ENCODE measurements around the gene CPT1C. TPM values are rescaled to one million over a fixed set of nuclear protein-coding genes. Genes with fewer than 3 reads are reported as not detected.
A peak's percentile ranks its signal among the peaks of the same experiment; 100 is the strongest.

Gene CPT1C
- 1.6 TPM for total RNA-seq

DNA sequence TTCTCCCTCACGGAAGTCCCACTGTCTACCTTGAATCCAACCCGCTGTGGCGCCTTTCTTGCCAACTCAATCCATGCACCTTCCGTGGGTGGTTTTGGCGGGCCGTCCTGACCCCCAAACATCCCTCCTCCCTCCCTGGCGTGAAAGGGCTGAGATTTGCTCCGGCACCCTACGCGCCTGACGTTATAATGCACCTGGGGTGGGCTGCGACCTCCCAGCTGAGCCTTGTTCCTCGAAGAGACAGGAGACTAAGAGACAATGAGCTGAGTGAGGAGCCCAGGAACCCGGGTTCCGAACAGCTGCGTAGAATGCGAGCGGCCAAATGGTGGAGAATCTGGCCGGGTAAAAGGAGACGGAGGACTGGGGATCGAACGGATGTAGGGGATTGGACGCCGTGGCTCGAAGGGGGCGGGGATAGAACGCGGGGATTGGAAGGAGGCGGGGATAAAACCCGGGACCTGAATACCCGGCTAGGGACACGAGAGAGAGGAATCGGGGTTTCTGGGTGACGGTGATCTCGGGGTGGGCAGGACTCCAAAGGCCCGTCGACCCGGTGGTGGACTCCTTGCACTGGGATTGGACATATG lies at the start of gene CPT1C:
CPT1C (plus strand) TSS at position 461 of the 587 bp plus-strand sequence. CDS start 1,137 bp downstream, outside the sequence.
- DNase-seq: no peak

DNA sequence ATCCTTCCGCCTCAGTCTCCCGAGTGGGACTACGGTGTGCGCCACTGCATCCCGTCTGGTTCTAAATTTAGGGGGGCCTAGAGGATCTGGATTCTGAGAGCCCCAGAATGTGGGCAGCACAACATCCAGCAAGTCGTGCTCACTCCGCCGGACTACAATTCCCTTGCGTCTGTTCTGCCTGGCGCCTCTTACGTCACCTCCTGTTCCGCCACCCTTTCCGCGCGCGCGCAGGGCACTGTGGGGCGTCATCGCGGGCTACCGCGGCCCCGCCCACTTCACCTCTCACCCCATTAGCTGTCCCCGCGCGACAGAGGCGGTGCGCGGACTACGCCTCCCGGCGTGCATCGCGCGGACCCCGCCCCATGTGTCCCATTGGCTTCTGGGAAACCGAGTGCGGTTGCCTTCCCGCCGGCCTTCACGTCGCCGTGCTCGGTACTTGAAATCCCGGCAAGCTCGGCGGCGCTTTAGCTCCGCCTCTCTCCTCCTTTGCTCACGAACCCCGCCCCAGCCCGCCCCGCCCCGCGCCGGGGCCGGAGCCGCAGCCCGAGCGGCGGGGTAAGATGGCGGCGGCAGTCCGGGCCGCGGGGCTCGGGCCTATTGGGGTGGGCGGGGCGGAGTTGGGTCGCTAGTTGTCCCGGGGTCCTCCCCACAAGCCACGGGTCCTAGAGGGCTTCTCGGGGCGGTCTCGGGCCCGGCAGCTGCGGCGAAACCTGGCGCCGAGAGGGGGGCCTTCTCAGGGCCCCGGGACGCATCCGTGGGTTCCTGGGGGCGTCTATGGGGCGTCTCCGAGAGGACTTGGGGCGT lies 49.0 kb upstream of the CPT1C start, which contains the start of gene SCAF1:
SCAF1 (plus strand) TSS at position 522 of the 804 bp plus-strand sequence. CDS start 2,818 bp downstream, outside the sequence.
- DNase-seq: peak; percentile 99

DNA sequence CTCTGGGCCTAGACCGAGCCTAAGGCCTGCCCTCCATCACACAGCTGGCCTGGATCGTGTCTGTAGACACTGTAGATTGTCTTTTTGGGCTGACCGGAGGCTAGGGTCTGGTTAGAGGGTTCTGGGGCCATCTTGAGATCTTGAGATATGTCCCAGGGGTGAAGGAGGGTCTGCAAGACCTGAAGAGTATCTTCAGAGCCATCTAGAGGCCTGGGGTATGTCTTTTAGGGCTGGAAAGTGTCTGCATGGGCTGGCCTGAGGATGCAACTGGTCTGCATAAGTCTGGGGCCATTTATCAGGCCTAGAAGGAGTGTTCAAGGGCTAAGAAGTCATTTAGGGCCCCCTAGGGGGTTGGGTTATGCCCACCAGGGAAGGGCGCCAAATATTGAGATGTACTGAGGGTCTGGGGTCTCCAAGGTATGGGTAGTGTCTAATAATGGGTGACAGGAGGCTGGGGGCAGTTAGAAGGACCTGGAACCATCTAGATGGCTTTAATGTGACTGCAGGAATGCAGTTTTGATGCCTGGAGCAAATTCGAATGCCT lies 48.4 kb upstream of the CPT1C start:
- DNase-seq: no peak

DNA sequence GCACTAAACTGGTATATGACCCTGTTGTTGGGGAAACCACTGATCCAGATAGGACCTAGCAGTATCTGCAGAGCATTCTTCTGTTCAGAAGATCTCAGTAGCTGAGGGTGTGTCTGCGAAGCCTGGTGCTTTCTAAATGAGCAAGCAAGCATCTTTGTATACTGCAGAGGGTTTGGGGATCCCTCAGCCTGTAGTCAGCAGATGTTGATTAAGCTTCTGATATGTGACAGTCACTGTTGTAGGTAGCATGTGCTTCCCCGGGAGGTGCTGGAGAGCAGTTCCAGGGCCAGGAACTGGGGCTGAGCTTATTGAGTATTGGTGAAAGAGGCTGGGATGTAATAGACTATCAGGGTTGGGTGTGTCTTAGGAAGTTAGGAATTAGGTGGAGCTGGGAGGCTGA lies 47.5 kb upstream of the CPT1C start:
- no peak for DNase-seq

DNA sequence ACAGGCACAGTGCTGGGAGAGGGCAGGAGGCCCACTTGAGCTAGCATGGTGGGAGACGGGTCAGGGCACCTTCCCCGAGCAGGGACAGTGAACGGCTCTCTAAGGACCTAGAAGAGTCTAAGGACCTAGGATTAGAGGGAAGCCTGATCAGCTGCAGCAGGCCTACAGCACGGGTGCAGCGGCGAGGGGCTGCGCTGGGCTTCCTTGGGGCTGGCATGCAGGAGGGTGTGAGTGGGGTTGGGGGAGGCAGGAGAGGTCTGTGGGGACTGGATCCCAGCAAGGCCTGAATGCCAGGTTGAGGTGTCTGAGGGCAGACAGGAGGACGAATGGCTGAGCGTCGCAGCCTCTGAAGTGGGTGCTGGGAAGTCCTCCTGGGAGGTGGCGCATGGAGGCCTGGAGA lies 45.3 kb upstream of the CPT1C start:
- DNase-seq: no peak

DNA sequence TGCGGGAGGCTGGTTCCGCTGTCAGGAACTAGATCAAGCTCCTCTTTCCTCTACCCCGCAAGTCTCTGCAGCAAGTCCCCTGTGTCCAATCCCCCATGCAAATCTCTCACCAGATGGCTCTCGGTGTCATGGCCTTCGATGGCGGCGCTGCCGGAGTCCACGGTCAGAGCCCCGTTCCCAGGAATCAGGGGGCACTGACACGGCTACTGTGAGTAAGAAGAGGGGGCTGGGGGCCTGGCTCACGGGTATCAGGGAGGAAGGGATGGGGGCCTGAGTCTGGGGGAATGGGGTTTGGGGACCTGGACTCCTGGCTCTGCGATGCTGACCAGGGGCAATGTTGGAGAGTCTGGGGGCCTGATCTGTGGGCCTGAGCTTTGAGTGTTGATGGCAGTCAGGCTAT lies 44.9 kb upstream of the CPT1C start:
- no peak for DNase-seq

DNA sequence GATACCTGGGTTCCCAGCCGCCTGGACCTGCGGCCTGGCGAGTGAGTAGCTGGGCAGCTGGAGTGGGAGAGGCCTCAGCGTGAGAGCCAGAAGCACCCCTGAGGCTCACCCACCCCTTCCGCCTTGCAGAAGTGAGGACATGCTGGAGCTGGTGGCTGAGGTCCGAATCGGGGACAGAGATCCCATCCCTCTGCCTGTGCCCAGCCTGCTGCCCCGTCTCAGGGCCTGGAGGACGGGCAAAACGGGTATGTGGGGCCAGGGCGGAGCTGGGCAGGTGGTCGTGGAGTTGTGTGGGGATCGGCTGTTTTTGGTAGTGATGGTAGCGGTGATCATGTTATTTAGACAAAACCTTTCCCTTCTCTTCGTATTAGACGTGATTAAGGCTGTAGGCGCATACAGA lies 44.3 kb upstream of the CPT1C start:
- no peak for DNase-seq

DNA sequence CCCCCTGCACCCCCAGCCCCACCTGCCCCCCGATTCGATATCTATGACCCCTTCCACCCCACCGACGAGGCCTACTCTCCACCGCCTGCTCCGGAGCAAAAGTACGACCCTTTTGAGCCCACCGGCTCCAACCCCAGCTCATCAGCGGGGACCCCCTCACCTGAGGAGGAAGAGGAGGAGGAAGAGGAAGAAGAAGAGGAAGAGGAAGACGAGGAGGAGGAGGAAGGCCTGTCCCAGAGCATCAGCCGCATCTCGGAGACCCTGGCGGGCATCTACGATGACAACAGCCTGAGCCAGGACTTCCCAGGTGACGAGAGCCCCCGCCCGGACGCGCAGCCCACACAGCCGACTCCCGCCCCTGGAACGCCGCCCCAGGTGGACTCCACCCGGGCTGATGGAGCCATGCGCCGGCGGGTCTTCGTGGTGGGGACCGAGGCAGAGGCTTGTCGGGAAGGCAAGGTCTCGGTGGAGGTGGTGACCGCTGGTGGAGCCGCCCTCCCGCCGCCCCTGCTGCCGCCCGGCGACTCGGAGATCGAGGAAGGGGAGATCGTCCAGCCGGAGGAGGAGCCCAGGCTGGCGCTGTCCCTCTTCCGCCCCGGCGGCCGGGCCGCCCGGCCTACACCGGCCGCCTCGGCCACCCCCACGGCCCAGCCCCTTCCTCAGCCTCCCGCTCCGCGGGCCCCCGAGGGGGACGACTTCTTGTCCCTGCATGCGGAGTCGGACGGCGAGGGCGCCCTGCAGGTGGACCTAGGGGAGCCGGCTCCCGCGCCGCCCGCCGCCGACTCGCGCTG lies 39.7 kb upstream of the CPT1C start:
- DNase-seq: no peak

DNA sequence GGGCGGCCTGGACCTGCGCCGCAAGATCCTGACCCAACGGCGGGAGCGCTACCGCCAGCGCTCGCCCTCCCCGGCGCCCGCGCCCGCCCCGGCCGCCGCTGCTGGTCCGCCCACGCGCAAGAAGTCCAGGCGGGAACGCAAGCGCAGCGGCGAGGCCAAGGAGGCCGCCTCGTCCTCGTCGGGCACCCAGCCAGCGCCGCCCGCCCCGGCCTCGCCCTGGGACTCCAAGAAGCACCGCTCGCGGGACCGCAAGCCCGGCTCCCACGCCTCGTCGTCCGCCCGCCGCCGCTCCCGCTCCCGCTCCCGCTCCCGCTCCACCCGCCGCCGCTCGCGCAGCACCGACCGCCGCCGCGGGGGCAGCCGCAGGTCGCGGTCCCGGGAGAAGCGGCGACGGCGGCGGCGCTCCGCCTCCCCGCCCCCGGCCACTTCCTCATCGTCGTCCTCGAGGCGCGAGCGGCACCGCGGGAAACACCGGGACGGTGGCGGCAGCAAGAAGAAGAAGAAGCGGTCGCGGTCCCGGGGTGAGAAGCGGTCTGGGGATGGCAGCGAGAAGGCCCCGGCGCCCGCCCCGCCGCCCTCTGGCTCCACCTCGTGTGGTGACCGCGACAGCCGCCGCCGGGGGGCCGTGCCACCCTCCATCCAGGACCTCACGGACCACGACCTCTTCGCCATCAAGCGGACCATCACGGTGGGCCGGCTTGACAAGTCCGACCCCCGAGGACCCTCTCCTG lies 38.9 kb upstream of the CPT1C start:
- no peak for DNase-seq

DNA sequence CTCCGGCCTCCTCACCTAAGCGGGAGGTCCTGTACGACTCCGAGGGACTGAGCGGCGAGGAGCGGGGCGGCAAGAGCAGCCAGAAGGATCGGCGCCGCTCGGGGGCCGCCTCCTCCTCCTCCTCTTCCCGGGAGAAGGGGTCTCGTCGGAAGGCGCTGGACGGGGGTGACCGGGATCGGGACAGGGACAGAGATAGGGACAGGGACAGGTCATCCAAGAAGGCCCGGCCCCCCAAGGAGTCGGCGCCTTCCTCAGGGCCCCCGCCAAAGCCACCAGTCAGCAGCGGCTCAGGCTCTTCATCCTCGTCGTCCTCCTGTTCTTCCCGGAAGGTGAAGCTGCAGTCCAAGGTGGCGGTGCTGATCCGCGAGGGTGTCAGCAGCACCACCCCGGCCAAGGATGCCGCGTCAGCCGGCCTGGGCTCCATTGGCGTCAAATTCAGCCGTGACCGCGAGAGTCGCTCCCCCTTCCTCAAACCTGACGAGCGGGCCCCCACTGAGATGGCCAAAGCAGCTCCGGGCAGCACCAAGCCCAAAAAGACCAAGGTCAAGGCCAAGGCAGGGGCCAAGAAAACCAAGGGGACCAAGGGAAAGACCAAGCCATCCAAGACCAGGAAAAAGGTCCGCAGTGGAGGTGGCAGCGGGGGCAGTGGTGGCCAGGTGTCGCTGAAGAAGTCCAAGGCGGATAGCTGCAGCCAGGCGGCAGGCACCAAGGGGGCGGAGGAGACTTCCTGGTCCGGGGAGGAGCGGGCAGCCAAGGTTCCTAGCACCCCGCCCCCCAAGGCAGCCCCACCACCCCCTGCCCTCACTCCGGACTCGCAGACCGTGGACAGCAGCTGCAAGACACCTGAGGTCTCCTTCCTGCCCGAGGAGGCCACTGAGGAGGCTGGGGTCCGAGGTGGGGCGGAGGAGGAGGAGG lies 38.1 kb upstream of the CPT1C start:
- DNase-seq: no peak

DNA sequence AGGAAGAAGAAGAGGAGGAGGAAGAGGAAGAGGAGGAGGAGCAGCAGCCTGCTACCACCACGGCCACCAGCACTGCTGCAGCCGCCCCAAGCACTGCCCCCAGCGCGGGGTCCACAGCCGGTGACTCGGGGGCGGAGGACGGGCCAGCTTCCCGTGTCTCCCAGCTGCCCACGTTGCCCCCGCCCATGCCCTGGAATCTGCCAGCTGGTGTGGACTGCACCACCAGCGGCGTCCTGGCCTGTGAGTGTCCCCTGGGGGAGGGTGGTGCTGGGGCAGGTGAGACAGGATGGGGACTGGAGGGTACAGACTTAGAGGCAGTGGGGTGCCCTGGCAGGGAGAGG lies 37.5 kb upstream of the CPT1C start:
- DNase-seq: no peak

DNA sequence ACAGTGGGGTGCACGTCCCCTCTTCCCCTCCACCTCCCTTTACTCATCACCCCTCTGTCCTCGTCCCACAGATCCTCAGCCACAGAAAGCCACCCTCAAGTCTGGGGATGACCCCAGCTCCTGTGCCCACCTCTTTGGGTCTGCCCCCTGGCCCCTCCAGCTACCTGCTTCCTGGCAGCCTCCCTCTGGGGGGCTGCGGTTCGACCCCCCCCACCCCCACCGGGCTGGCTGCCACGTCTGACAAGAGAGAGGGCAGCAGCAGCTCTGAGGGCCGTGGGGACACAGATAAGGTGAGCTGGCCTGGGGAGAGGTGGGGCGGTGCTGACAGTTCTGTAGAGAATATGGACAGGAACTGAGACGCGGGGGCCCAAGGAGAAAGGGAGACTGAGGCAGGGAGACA lies 36.3 kb upstream of the CPT1C start:
- no peak for DNase-seq

DNA sequence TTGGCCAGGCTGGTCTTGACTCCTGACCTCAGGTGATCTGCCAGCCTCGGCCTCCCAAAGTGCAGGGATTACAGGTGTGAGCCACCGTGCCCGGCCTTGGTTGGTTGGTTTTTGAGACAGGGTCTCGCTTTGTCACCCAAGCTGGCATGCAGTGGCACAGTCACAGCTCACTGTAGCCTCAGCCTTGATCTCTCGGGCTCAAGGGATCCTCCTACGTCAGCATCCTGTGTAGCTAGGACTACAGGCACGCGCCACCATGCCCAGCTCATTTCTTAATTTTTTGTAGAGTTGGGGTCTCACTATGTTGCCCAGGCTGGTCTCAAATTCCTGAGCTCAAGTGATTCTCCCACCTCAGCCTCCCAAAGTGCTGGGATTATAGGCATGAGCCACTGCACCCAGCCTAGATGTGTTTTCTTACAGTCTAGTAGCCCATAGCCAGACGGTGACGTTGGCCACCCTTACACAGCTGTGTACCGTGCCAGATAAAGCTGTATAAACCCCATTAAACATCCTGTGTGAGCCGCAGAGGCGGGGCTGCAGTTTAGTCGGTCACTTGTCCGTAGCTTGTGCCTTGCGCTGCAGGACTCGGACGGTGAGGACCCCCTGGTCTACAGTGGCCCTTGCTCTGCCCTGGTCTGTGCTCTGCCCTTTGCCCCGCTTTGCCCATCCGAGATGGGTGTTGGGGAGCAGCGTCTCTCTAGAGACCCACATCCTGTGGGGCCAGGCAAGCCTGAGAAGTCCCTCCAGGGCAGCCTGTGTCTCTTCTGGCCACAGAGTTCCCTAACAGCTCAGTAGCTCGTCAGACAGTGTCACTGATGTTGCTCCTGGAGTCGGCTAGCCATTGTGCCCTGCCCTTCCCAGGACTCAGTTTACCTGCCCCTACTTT lies 35.1 kb upstream of the CPT1C start:
- DNase-seq: no peak

DNA sequence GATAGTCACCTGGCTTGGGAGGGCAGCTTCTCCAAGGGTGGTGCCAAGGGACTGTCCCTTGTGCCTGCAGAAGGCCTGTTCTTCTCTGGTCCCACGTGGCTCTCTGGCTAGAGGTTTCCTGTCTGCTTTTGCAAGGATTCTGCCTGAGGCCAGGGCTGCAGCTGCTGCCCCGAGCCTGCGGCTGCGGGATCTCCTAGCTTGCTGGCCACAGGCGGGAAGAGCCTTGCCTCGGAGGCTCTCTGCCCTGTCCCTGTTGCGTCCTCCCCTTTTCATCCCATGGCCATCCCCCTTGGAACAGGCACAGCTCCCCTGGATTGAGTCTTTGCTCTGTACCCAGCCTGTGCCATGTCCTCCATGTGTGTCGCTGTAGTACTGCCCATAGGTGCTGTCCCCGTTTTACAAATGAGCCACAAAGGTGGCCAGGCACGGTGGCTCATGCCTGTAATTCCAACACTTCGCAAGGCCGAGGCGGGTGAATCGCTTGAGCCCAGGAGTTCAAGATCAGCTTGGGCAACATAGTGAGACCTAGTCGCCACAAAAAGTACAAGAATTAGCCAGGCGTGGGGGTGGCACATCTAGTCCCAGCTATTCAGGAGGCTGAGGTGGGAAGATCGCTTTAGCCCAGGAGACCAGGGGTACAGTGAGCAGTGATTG lies 34.3 kb upstream of the CPT1C start:
- DNase-seq: no peak

DNA sequence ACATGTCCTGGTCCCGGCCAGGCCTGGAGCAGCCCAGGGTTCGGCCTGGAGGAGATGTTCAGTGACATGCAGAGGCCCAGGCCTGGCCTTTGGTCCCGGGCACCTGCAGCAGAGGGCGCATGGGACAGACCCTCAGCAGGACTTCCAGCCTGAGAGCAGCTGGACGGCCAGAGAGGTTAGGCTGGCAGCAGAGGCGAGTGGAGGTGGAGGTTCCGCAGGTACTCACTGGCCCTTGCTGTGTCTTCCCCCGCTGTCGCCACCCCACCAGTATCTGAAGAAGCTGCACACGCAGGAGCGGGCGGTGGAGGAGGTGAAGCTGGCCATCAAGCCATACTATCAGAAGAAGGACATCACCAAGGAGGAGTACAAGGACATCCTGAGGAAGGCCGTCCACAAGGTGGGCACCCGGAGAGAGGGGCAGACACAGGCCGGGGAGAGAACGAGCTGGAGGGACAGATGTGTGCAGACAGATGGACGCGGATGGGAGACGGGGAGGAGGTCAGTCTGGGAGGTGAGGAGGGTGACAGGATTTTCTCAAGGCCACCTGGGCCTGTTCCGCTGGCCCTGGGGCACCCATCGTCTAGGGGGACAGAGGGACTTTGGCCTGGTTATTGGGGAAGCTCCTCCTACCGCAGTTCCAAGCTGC lies 33.3 kb upstream of the CPT1C start:
- no peak for DNase-seq

DNA sequence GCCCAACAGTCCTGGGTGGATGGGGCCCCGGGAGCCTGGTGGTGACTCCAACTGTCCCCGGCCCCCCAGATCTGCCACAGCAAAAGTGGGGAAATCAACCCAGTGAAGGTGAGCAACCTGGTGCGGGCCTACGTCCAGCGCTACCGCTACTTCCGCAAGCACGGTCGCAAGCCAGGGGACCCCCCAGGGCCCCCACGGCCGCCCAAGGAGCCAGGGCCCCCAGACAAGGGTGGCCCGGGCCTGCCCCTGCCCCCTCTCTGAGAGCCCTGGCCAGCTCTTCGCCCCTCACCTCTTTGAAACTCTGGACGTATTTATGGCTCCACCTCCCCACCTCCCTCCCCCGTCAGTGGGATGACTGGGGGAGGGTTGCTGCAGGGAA lies 32.8 kb upstream of the CPT1C start:
- DNase-seq: no peak

DNA sequence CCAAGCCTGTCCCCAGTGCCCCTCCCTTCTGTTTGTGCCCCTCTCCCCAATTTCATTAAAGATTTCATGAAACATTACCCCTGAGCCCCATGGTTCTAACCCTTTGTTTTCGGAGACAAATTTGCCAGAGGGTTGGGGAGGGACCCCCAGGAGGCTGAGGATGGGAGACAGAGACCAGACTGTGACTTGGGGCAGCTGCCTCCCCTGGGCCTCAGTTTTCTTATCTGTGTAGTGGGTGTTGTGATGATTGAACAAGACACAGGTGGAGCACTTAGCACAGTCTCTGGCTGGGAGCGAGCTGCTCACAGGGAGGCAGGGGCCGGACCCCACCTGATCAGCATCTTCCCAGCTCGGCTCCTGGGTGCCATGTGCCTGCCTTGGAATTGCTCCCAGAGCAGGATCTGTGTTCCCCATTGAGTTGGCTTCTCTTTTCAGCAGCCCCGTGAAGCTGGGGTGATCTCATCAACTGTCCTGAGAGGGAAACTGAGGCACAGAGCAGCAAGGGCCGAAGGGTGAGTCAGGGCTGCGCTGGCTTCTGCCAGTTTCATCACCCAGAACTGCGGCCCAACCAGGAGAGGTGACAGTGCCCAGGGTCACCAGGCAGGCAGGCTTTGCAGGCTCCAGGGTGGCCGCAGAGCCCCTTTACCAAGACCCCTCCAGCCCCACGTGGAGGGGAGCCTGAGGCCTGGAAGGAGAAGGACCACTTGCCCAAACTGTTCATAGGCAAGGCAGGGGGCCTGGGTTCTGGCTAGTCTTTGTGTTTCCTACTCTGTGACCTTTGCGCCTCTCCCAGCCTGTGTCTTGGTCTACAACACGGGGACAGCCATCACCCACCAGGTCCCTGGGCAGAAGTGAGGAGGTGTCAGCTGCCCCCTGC lies 32.1 kb upstream of the CPT1C start:
- no peak for DNase-seq

DNA sequence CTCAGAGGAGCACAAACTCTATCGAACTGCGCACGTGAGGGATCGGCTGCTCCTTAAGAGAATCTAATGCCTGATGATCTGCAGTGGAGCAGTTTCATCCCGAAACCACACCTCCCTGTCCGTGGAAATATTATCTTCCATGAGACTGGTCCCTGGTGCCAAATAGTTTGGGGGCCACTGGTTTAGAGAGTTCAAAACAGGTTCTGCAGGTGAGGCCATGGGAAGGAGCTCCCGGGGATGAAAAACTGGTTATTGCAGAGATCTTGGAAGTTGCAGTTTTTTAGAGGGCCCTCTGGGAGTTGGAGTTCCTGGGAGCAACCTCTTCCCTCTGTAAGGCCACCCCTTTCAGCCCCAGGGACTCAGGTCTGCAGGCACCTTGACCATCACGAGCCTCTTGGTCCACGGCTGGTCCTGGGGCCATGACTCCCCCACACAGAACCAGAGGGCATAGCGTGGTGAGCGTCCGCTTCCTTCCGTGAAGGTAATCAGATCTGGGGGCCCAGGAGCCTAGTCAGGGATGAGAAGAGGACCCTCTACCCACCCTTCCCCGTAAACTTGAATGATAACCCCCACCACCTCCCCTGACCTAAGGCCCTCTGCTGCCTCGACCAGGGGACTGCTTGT lies 30.5 kb upstream of the CPT1C start:
- DNase-seq: no peak

Data from skin of body (tissue), 2 donors.